ENCODE data around the gene KCTD20. TPM values are rescaled to one million over a fixed set of nuclear protein-coding genes. Genes with fewer than 3 reads are reported as not detected.

The KCTD20 gene
- total RNA-seq, 1 experiment from 2014 or later, result 23.7 TPM

GRCh38 chr6:36508532-36508931, 65.7 kb downstream of the KCTD20 start:
- ChIA-PET RAD21 (ENCODE audit: low non-redundant PET in 1 of 2, low total read pairs in 2 of 2, uncharacterized antibody in 2 of 2, unreplicated experiment in 2 of 2) (no interaction called here), POLR2A (no interaction called here), CTCF (no interaction called here)
- H3K9me3 ChIP-seq (ENCODE audit: control insufficient read depth in 1 of 2, insufficient read depth in 1 of 2, low read depth in 1 of 2, low read length in 2 of 2), result no peaks in the 10 kb centered on the region
- H2AFZ ChIP-seq (ENCODE audit: low read depth, low read length, poor library complexity, severe bottlenecking), result no peak overlapping the region
- no peak overlapping the region for H3K4me2 ChIP-seq (ENCODE audit: low read length)
- H3K4me1 ChIP-seq (ENCODE audit: control insufficient read depth in 1 of 2, insufficient read depth in 2 of 2, low read length in 2 of 2), result 0 out of 4 replicates have a peak, but pooled peaks cover 0 to 5% of the 10 kb centered on the region in 2 experiments
- no peaks in the 10 kb centered on the region for H3K27me3 ChIP-seq (ENCODE audit: insufficient read depth, low read length)
- H3K9me2 ChIP-seq (ENCODE audit: insufficient read depth), result no peaks in the 10 kb centered on the region
- intact Hi-C loops (cut with micrococcal nuclease), result no loop called here
- H4K20me1 ChIP-seq (ENCODE audit: insufficient read depth), result no peaks in the 10 kb centered on the region
- no peaks in the 10 kb centered on the region for H3K79me2 ChIP-seq (ENCODE audit: insufficient read depth, low read length)
- no peak overlapping the region for H3K4me3 ChIP-seq (replicated peaks in 1 of 2; ENCODE audit: low read depth in 1 of 2, low read length in 2 of 2)
- ATAC-seq (no peak), DNase-seq (ENCODE audit: low read depth, low spot score) (no peak)
- no peak overlapping the region for H3K9ac ChIP-seq (ENCODE audit: low read length)
- H3K27ac ChIP-seq (ENCODE audit: low read depth, low read length), result no peak overlapping the region
- no peak for TF ChIP-seq SP1 (IDR thresholded peaks at IDR 0.05; ENCODE audit: low read depth)
- no peak for TF ChIP-seq RAD21 (IDR thresholded peaks at IDR 0.05; ENCODE audit: low read depth)
- no peak for TF ChIP-seq TCF7L2 (IDR thresholded peaks at IDR 0.05; ENCODE audit: borderline replicate concordance, extremely low read depth, insufficient read depth, insufficient read length)
- no peak for TF ChIP-seq SRF (IDR thresholded peaks at IDR 0.05; ENCODE audit: low read depth)
- no peak for TF ChIP-seq ELF1 (IDR thresholded peaks at IDR 0.05; ENCODE audit: borderline replicate concordance, low read depth)
- no peak for TF ChIP-seq ATF3 (IDR thresholded peaks at IDR 0.05)
- TF ChIP-seq CEBPB (IDR thresholded peaks at IDR 0.05; ENCODE audit: low read depth), result no peak
- TF ChIP-seq POLR2A (IDR thresholded peaks at IDR 0.05; ENCODE audit: borderline replicate concordance, extremely low read depth, insufficient read depth, insufficient read length), result no peak
- TF ChIP-seq CTCF (IDR thresholded peaks at IDR 0.05 in 2 of 3, conservative IDR thresholded peaks at IDR 0.05 in 1 of 3; ENCODE audit: borderline replicate concordance in 1 of 3, insufficient read depth in 1 of 3, low read depth in 2 of 3, low read length in 2 of 3), result no peak
- no peak for TF ChIP-seq CBX3 (IDR thresholded peaks at IDR 0.05; ENCODE audit: low read depth)
- 0 out of 4 replicates have a peak, but pooled peaks cover 0 to 2% of the 10 kb centered on the region in 2 experiments for H3K36me3 ChIP-seq (ENCODE audit: control insufficient read depth in 1 of 2, insufficient read depth in 2 of 2, low read length in 2 of 2)
- no TSS peak for BruUV-seq (replicated peaks)

Data from HCT116 (cell line).